Superior temporal gyrus (tissue), 1 donor: Measurements from ENCODE around the gene APOA1.

Experiments used
- DNase-seq: peaks from one replicate; pipeline ENCODE4 v3.0.0-alpha.2; 2016; ENCODE audit errors: extremely low spot score

The APOA1 gene

DNA sequence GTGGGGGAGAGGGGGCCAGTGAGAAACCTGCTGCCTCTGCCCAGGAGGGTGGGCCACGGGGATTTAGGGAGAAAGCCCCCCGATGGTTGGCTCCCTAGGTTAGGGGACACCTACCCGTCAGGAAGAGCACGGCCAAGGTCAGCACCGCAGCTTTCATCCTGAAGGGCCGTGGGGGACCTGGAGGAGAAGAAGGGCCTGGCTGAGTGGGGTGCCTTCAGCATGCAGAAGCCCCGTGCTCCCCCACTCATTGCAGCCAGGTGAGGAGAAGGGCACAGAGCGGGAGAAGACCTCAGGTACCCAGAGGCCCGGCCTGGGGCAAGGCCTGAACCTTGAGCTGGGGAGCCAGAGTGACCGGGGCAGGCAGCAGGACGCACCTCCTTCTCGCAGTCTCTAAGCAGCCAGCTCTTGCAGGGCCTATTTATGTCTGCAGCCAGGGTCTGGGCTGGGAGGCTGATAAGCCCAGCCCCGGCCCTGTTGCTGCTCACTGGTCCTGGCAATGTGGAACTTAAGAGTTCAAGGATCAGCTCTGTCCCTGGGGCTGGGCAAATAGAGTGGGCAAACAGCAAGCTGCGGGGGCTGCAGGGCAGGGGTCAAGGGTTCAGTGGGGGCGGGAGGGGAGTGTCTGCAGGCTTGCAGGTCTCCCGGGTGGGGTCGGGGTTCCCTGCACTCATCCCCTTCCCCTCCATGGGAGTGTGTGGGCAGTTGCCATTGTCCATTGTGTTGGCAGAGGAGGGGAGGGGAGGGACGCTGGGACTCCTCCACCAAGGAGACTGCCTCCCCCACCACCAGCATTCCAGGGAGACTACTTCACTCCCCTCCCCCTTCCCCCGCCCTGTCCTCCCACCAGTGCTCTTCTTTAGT is at the start of gene APOA1:
Gene APOA1, minus strand, starts transcription at position 392 of the 861 bp plus-strand sequence. Its CDS starts 235 bp downstream, at position 157.
- no peak for DNase-seq

DNA sequence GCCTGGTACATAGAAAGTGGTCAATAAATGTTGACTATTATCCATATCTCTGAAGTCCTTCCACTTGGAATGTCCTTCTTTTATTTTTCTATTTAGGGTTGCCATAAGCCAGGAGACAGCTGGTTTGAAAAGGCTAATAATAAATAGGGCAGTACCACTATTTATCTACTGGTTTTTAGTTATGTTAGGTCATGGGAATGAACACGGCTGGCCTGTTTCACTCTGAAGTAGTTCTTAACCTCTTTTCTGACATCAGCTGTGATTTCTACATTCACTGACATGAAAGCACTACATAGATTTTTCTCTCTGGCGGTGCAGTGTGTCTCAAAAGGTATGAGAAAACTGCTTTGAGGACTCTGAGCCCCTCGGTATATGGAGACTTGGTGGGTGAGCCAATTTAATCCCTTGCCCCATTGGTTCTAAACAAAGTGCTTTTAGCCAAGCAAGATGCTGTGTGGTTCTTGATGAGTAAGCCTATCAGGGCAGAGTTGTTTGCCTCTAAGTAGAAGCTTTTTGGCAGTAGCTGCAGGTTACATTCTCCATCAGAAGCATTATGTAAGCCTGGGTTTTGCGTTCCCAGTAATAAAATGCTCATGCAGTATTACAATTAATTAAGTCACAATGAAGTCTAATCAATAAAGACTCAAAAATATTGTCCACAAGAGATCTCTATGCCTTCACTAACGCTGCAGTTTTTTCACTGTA is 48.7 kb upstream of the APOA1 start:
- peak; percentile 73 for DNase-seq

DNA sequence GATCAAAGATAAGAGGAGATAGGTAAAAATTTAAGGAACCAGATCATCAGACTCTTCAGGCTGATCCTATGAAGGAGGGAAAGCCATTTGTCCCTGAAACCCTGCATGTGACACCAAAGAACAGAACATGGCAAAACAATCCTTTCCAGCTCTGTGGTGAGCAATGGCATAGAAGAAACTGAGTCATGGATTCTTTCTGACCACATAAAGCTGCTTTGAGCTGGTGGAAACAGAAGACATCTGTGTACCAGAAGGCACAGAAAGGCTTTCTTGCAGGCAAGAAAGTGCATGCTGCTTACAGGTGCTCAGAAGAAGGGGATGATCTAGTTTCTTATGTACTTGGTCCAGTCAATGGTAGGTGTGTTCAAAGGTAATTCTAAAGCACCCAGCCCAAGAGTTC is 45.0 kb upstream of the APOA1 start:
- no peak for DNase-seq

DNA sequence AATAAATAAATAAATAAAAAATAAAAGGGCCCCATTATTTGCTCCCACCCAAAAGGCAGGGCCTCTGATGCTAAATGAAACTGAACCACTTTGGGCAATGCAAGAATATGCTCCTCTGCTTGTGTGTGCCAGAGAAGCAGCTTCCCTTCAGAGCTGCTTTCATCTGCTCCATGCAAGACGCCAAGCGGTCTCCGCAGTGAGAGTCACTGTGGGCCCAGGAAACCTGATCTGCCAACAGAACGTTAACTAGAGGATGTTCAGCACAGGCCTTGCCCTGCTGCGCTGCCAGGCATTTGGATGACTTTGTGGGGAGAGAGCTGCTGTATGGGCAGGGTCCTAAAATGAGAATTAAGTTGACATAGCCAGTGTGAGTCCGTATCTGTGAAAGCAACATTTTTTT is 43.7 kb upstream of the APOA1 start:
- no peak for DNase-seq

DNA sequence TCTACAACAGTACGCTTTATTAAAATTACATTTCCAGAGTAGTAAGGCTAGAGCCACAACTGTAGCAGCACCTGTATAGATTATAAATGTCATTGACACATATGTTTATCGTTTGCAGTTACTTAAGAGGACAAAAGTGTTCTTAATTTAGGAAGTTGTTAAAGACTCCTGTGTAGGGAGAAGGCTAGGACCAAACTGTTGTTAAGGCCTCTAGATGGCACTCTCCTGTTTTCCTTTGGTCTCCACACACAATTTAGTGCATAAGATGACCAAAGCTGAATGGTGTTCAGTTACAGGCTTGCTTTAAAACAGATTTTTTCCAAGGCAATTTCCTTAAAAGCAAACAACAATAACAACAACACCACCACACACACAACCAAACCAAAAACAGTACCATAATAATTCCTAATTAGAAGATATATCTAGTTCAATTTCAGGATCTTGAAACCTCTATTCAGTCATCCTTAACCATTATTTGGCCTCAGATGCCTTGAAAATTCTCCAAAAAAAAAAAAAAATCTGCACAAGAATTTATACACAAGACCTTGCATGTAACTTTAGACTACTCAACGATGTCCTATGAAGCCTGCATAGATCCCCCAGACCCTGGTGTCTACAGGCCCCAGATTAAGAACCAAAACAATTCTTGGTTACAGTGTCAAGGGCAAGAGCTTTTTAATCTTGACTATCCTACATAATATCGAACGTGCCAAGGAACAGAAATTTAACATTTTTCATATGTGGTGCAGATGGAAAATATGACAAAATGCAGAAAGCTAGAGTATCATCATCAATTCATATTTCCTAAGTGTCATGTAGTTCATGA is 42.6 kb upstream of the APOA1 start:
- DNase-seq: peak; percentile 92

DNA sequence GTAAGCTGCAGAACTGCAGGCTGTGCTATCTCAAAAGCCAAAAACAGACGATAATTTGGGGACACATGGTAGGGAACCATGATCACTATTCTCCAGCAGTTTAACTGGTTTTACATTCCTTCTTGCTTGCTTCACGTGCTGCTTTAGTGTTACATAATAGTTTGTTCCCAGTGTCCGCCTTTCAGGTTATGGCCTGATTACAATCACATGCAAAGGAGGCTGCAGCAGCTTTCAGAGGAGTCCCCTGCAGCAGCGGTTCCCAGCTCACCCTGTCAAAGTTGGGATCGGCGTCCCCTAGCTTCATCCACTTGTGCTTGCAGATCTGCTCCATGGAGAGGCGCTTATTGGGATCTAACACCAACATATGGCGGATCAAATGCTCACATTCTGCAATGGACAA is 39.2 kb upstream of the APOA1 start:
- no peak for DNase-seq

DNA sequence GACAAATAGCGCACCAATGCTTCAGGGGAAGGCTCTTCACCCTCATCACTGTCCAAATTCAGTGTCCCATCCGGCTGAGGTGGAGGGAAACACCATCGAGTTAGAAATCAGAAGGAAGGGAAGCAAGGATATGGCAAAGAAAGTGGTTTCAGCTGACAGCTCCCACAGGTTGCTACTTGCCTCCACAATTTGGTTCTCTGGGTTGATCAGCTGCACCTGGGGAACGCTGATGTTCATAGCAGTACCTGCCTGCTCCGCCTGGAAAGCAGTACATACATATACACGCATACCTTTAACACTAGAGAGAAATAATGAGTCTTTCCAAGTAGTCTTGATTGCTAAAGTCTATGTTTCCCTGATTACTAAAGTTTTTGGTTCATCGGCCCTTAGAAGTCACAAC is 37.8 kb upstream of the APOA1 start:
- no peak for DNase-seq

DNA sequence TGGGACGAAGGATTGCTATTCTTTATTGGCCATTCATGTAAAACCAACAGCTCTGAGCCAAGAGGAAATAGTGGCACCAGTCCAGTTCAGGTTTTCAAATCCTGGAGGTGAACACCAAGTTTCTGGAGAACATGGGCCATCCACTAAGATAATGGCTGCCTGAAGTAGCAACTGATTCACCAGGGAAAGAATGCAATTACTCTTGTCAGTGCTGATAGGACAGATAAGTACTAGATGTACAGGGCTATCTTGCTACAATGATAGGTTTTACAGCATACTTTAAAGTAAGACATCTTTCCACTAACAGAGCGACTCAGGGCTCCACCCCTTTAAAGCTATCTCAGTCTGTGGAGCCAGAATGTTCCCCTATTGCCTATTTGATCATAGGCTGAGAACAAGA is 36.8 kb upstream of the APOA1 start:
- no peak for DNase-seq

DNA sequence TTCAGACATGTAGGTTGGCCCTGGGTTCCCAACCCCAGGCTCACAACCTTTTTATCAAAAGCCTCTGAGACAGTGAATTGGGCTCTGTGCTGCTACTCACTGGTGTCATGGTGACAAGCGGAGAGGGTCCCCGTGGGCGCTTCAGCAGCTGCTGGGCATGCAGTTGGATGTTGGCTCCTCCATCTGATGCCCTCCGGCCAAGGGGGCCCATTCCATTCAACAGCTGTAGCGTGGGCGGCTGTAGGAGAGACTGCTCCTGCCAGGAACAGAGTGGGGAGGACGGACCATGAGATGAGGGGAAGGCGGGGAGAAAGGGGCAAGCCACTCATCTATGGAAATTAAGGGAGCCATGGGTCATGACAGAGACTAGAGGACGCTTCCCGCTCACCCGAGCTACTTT is 36.0 kb upstream of the APOA1 start:
- DNase-seq: no peak

DNA sequence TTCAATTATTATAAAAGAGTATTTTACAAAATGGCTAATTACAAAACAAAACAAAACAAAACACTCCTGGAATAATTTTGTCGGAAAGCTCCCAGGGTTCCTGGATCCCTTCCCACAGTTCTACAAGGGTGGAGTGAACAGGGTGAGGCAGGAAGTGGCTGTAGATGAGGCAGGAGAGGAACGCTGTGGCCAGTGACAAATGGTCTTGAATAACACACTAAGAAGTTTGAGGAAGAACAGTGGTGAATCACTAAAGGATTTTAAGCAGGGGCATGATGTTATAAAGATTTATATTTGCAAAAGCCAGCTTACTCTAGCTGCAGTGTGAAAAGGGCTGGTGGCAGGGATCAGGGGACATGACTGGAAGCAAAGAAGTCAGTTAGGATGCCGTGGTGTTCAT is 33.8 kb upstream of the APOA1 start:
- no peak for DNase-seq

DNA sequence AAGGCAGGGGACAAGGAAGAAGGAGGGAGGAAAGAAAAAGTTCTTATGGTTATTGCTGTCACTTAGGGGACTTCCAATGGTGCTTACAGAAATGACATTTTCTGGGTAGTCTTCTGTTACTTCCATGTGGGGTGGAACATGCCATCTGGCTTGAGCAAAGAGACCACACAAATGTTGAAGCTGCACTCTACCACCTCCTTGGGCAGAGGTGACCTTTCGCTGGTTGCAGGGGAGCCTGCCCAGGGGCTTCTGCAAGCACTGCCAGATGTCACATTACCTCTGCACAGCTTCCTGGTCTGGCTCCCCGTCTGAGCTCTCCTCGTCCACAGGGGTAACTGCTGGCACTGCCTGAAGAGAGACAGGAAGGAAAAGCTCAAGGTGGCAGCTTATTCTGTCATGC is 32.6 kb upstream of the APOA1 start:
- DNase-seq: no peak

DNA sequence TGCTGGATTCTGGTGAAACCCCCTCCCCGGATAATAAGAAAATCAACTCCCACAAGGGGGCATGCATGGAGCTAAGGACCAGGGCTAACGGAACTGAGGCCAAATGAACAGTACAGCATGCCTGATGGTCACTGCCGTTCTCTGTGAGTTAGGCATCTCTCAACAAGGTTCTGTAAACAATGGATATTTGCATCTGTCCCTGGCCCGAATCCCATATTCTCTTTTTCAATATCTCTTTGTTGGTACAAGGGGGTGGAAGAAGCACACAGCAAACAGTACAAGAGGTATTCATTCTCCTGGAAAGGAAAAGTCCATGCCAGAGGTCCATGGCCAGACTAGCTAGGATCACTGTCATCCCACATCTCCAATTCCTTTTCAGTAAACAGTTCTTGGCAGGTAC is 32.2 kb upstream of the APOA1 start:
- peak; percentile 84 for DNase-seq

DNA sequence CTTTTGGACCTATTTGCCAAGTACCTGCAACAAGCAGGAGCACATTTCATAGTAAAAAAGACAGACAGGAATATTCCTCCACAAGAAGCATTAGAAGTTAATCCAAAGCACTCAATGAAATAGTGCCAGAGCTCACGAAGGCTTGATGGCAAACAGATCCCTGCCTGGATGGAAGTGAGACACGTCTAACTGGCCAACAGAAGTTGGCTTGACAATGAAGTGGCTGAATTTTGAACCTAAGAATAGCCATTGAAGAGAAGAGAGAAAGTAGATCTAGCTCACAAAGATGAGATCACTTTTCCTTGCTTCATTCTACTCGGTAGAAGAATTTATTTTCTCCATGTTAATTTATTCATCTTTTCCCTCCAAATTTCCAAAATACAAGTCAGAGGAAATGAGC is 30.6 kb upstream of the APOA1 start:
- DNase-seq: no peak

DNA sequence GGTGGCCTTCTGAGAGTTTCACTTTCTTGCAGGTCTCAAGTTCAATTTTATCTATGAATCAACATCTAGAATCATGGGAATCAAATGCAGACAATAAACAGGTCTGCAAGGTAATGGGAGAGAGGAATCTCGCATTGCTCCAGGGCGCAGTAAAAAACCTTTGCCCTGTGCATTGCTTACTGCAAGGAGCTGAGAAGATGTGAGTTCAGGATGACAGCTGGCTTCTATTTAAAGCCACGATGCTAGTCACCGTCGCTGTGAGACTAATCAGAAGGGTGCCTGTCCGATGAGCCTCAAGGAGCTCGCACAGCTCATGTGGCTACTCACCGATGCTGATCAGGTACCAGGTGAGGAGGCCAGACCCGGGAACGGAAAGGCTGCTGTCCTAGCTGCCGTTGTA is 30.2 kb upstream of the APOA1 start:
- DNase-seq: no peak

DNA sequence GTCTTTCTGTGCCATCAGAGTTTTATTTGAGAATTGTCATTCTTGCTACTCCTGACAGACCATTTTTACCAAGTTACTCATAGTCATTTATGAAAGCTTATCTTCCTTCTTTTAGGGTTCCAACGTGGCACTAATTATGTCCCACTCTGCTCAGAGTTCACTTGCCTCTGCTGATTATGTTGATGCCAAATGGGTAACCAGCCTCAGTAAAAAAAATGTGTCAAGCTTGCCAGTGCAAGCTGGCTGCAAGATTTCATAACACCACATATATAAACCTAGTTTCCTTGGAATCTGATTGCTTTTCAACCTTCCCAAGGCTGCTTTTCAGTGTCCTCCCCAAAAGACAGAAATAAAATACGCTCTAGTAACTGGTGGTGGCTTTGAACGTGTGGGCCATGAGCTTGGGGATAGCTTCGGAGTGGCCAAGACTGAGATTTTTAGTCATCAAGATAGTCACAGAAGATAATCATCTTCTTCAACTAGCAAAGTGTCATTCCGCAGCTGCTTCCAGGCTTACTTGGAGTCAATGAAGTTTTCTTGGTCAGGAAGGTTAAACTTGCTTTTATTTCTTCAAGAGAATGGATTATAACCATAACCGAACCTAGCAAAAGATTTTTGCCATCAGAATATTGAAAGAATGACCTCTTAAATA is 29.5 kb upstream of the APOA1 start:
- DNase-seq: no peak

DNA sequence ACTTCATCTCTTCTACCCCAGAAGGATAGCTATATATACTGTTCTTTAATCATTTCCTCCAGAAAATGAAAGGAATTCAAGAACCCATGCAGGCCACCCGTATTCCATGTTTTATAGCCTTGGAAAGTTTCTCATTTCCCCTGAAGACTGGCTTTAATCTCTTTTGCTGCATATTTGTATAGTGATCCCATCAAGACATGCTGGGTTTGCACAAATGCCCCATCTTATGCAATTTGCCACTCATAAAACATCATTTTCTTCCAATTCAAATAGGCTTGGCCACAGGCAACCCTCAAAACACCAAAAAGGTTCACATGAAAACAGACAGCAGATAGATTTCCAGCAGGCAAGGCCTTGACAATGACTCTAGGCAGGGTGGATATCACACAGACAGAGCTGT is 28.3 kb upstream of the APOA1 start:
- DNase-seq: no peak

DNA sequence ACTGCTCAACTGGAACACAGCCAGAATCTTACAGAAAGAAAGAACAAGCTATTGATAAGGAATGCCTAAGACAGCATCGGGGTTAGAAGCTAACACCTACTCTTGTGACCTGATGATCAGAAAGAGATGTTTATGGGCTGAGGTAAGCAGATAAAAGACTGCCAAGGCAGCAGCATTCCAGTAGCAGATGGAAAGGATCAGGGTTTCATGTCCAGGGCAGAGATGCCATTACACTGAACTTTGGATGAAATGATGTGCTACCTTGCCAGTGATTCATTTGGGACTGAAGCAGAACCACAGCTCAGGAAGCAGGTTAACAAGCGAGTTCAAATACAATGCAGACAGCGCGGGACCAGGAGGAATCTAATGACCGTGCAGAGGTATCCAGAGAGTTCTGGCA is 27.1 kb upstream of the APOA1 start:
- DNase-seq: no peak

DNA sequence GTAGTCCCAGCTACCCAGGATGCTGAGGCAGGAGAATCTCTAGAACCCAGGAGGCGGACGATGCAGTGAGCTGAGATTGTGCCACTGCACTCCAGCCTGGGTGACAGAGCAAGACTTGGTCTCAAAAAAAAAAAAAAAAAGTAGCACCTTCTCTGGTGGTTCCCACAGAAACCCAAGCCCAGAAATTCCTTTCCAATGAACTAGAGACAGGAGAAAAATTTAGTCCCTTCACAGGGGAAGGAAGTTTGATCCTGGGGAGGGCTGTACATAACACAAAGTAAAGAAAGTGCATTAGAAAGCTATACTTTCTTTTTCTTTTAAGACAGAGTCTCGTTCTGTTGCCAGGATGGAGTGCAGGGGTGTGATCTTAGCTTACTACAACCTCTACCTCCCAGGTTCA is 25.5 kb upstream of the APOA1 start:
- no peak for DNase-seq

DNA sequence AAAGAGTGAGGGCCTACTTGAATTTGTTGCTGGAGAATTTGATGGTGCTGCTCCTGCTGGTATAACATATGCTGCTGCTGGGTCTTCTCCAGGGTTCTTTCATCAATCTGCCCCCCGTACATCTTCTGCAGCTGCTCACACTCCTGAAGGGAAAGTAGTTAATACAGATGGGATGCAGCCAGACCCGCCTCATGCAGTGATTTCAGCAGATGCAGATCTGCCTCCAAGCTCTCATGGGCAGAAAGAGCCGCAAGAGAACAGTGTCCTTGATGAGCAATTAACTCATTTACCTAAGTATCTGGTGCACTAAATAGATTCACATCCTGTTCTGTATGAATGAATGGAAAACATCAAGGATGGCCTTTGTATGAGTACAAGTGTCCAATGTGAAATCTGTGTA is 24.8 kb upstream of the APOA1 start:
- DNase-seq: no peak

DNA sequence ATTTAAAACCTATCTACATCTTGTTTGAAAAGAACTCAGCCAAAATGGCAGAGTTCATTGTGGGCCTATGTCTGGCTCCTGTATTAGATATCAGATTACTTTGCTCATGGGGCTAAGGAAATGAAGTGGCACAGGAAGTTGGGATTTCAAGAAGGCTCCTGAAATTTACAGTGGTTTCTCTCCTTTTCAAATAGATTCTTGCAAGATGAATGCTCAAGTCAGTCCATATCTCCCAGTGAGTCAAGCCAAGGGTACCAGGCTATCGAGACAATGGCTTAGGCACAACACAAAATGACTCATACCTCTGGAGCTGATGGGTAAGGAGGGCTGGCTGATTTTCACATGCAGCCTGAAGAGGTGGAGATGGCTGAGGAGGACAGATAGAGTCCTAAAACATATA is 24.1 kb upstream of the APOA1 start:
- DNase-seq: no peak

DNA sequence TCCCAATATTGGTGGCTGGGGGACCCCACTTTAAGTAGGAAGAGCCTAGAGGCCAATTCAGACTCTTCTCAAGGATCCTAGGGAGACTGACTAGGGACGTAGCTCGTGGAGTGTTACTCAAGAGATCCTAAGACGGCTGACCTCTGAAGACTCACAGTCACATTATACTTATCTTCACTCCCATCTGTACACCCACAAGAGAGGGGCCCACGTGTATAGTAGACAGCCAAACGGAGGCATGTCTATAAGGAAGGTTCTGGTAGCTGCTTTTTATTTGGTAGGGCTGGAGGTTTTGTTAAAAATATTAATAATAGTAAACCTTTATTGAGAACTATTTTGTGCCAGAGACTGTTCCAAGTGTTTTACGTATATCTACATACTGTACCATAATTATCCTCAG is 22.9 kb upstream of the APOA1 start:
- no peak for DNase-seq

DNA sequence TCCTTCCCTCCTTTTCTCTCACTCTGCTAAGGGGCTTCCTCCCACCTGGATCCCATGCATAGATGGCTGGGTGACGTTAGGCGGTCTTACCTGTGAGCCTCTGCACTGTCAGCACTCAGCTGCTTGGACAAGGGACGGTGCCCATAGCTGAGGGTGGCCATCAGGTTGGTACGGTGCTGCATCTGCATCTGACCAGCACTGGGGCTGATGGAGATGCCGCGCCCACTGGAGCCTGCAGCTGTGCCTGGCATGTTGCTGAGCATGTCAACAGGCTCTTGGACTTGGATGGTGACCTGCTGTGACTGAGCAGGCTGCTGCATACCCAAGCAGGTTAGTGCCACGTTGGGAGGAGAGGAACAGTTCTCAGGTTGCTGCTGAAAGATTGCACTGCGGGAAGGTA is 21.8 kb upstream of the APOA1 start:
- DNase-seq: no peak
